GM08714 (cell line): ENCODE results near the gene SND1.

Experiments used
- H3K4me3 ChIP-seq: fragments of 200-500 bp; sonication (Bioruptor generic); 2 replicates; pipeline ENCODE4 v1.5.1; 2014; ENCODE audit warnings: mild to moderate bottlenecking, low read length, inconsistent platforms
- ZNF274 ChIP-seq: IDR thresholded peaks from 2 replicates; pipeline ENCODE4 v1.6.1; 2012; ENCODE audit warnings: mild to moderate bottlenecking, low read depth, low read length

SND1 gene

GRCh38 chr7:128135159-128135514, 483.1 kb downstream of the SND1 start:
- no peak overlapping the region; the same call in 1 of the 2 replicates for H3K4me3 ChIP-seq
- TF ChIP-seq ZNF274, result no peak

DNA sequence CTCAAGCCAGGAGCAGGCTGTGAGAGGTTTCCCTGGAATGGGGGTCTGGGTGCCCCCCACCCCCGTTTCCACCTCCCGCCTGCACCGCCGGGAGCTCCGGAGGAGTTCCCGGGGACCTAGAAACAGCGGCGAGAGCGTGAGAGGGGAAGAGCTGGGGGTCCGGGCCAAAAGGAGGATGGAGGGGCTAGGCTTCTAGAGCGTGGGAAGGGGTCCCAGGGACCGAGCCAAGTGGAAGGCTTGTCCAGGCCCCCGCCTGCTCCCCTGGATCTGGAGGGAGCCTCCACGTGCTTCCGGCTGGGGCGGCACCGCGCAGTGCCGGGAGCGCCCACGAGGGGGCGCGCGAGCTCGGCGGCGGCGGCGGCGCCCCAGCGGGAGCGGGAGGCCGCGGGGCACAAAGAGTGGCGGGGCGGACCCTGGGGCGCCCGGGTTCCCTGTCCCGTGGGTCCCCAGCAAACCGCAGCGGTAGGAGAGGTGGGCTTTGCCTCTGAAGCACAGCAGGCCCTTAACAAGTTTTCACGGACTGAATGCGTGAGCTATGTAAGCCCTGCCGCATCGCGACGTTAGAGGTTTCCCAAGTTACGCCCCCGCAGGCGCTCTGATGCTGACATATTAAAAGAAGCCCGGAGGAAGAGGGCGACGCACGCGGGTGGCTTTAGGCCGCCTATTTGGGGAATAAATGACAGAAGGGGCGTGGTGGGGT, 483.7 kb downstream of the SND1 start:
- no peak for TF ChIP-seq ZNF274
- H3K4me3 ChIP-seq, result peak overlapping the region; percentile 56; the same call in 1 of the 2 replicates

- TF ChIP-seq ZNF274, result no peak
- peak overlapping the region; percentile 56; the same call in 1 of the 2 replicates for H3K4me3 ChIP-seq
Measured at GRCh38 chr7:128136215-128136597, 484.2 kb downstream of the SND1 start.

- no peak for TF ChIP-seq ZNF274
Measured at GRCh38 chr7:128137181-128137580, 485.2 kb downstream of the SND1 start.

DNA sequence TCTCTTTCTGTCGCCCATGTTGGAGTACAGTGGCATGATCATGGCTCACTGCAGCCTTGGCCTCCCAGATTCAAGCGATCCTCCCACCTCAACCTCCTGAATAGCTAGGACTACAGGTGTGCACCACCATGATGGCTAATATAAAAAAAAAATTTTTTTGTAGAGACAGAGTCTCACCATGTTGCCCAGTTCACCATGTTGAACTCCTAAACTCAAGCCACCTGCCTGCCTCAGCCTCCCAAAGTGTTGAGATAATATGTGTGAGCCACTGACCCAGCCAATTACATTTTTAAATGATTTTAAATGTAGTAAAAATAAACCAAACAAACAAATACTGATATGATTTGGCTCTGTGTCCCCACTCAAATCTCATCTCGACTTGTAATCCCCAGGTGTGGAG, 487.4 kb downstream of the SND1 start:
- no peak for TF ChIP-seq ZNF274

More at GRCh38 chr7:128137181-128137580, 485.2 kb downstream of the SND1 start:
- no peak overlapping the region for H3K4me3 ChIP-seq

DNA sequence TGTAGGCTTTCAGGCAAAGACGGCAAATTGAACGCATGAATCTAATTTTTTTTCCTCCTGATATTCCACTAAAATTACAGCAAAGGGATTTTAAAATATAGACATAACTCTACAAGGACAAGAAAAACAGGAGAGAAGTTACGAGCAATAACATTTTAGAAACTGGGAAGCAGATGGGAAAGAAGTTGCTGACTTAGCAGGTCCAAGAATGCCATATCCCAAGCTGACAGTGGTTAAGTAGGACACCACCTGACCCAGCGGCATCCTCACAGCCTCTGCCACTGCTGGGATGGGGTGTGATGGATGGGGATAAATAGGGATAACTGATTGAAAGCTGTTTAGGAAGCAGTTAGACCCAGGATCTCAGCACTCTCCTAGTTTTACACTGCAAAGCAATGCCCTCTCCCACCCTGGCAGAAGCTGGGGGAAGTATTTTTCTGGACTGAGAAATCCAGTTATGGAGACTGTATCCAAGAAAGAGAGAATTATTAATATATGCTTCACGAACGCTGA, 489.7 kb downstream of the SND1 start:
- no peak overlapping the region for H3K4me3 ChIP-seq
- TF ChIP-seq ZNF274, result no peak

More for the DNA sequence above, 487.4 kb downstream of the SND1 start:
- H3K4me3 ChIP-seq, result no peak overlapping the region
